Skeletal muscle cell (primary cell): ENCODE data around the gene S100PBP.
A peak's percentile ranks its signal among the peaks of the same experiment; 100 is the strongest.
"Not testable (repeated sequence)": the region's sequence is repeated elsewhere in the genome, so short reads cannot be mapped to it uniquely, and the experiment has no call there.

Experiments
- DNase-seq: peaks from one replicate; pipeline ENCODE4 v3.0.0-alpha.2; 2010; ENCODE audit warnings: low read depth
- H3K4me3 ChIP-seq: 2 replicates; pipeline ENCODE4 v1.5.1; 2011; ENCODE audit warnings: low read depth, mild to moderate bottlenecking, control low read depth, low read length, moderate library complexity

The S100PBP gene

DNA sequence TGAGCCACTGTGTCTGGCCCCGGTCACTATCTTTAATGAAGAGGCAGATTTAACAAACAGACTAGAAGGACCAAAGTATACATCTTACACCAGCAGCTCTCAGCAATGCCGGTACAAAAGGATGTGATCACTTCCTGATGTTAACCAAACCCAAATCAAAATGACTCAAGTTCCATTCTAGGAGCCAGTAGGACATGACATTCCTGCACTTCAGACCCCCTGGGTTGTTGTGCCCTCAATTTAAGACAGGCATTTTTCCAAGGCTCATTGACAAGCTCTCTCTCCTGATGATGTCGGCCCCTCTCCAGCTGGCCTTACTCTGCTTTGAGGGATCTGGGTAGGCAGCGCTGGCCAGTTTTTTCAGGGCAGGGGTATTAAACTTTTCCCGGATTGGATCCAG is 35.4 kb upstream of the S100PBP start:
- no peak overlapping the region for H3K4me3 ChIP-seq
- DNase-seq, result no peak

- H3K4me3 ChIP-seq, result no peak overlapping the region
- no peak for DNase-seq
Measured at GRCh38 chr1:32783851-32784250, 33.6 kb upstream of the S100PBP start.

DNA sequence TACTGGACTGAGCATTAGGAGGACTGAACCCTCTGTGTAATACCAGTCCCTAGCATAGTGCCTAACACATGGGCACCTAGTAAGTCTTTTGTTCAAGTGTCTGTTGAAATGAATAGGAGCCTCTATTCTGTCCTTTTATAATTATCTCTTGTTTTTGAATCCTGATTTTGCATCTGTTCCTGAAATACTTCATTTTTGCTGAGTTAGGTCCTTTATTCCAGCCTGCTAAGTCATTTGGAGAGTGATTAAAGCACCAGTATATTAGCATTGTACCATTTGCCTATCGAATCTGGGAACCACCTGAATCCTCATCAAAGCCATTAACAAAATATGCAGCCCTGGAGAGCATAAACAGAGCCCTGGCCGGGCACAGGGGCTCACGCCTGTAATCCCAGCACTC is 32.6 kb upstream of the S100PBP start:
- DNase-seq, result no peak
- H3K4me3 ChIP-seq, result no peak overlapping the region

DNA sequence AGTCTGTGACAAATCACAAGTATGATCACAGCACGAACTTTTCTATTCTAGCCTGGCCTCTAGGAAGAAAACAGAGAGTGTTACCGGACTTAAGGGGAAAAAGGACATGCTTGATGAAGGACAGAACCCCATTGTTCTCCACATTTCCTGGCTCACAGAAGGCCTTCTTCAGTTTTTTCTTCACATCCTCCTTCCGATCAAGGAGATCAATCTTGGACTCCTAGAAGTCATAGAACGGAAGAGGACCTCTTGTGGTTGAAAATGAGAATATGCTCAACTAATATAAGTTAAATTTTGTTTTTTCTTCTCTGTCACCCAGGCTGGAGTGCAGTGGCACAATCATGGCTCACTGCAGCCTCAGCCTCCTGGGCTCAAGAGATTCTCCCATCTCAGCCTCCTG is 30.6 kb upstream of the S100PBP start:
- H3K4me3 ChIP-seq, result no peak overlapping the region
- DNase-seq, result no peak

GRCh38 chr1:32789356-32789755 is 28.1 kb upstream of the S100PBP start:
- not testable (repeated sequence) for H3K4me3 ChIP-seq
- peak; percentile 58 for DNase-seq

DNA sequence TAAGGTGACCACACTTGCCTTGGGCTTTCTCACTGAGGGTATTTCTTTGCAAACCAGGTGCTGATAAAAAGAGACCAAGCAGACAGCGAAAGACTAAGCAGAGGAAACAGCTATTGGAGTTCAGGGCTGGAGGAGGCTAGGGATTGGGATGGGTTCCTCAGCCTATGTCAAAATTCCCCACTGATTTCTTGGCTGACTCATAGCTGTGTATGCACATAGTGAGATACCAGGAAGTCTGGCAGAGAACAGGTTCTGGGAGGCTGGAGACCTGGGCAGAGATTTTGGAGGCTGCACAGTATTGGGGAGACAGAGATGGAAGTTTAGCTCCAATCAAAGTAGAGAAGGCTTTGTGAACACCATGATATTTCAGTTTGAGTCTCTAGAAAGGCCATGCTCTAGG is 25.6 kb upstream of the S100PBP start:
- H3K4me3 ChIP-seq, result no peak overlapping the region
- no peak for DNase-seq

GRCh38 chr1:32795763-32796162 is 21.7 kb upstream of the S100PBP start:
- DNase-seq, H3K4me3 ChIP-seq: not testable (repeated sequence)

DNA sequence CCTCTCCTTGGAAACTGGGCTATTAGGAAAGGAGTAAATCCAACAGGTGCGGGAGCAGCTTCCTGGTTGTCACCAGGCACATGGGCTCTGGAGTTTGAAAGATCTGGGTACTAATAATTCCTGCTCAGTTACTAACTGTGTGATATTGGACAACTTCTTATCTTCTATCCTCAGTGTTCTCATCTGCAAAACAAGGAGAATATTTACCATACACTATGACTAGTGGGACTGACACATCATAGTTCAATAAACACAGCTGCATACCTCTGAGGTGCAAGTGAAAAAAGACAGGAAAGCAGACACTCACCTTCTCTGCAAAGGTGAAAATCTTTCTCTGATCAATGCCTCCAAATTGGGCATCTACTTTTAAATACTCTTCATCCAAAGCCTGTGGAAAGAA is 20.0 kb upstream of the S100PBP start:
- no peak for DNase-seq
- H3K4me3 ChIP-seq, result no peak overlapping the region

GRCh38 chr1:32798191-32798590 is 19.3 kb upstream of the S100PBP start:
- H3K4me3 ChIP-seq, result no peak overlapping the region

GRCh38 chr1:32798679-32799416 is 18.6 kb upstream of the S100PBP start:
- DNase-seq, result no peak
- no peak overlapping the region for H3K4me3 ChIP-seq

More at GRCh38 chr1:32798191-32798590, 19.3 kb upstream of the S100PBP start:
- DNase-seq, result no peak

DNA sequence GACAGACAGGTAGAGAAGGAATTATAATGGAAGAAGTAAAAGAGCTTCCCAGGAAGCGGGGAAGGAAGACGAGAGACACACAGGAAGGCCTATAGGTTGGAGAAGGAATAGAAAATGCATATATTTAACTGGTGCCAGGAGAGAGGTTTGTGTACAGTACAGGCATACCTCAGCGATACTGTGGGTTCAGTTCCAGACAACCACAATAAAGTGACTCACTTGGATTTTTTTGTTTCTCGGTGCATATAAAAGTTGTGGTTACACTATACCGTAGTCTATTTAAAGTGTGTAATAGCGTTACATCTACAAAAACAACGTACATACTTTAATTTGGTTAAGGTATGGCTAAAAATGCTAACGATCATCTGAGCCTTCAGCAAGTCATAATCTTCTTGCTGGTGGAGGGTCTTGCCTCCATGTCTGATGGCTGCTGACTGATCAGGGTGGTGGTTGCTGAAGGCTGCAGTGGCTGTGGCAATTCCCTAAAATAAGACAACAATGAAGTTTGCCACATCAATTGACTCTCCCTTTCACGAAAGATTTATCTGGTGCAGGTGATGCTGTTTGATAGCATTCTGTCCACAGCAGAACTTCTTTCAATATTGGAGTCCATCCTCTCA is 16.2 kb upstream of the S100PBP start:
- no peak overlapping the region for H3K4me3 ChIP-seq
- DNase-seq, result no peak

DNA sequence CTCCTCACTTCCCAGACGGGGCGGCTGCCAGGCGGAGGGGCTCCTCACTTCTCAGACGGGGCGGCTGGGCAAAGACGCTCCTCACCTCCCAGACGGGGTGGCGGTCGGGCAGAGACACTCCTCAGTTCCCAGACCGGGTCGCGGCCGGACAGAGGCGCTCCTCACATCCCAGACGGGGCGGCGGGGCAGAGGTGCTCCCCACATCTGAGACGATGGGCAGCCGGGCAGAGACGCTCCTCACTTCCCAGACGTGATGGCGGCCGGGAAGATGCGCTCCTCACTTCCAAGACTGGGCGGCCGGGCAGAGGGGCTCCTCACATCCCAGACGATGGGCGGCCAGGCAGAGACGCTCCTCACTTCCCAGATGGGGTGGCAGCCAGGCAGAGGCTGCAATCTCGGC is 13.0 kb upstream of the S100PBP start:
- not testable (repeated sequence) for H3K4me3 ChIP-seq, DNase-seq

DNA sequence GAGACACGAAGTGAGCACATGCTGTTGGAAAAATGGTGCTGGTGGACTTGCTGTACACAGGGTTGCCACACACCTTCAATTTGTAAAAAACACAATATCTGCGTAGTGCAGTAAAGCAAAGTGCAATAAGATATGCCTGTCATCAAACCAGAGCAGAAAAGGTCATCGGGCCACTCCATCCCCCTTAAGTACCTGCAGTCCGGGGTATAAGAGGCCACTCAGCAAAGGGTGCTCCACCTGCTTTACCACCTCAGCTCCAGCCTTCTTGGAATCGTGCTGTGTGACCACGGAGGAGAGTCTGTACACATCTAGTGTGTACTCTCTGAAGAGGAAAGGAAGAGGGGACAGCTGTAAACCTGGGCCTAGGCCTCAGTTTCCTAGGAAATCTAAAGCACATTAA is 11.2 kb upstream of the S100PBP start:
- H3K4me3 ChIP-seq, result no peak overlapping the region
- DNase-seq, result no peak

- no peak for DNase-seq
- no peak overlapping the region for H3K4me3 ChIP-seq
Measured at GRCh38 chr1:32806910-32807523, 10.4 kb upstream of the S100PBP start.

GRCh38 chr1:32808580-32808979 is 8.9 kb upstream of the S100PBP start:
- H3K4me3 ChIP-seq, result no peak overlapping the region
- no peak for DNase-seq

- no peak overlapping the region for H3K4me3 ChIP-seq
- DNase-seq, result no peak
Measured at GRCh38 chr1:32810358-32810757, 7.1 kb upstream of the S100PBP start.

DNA sequence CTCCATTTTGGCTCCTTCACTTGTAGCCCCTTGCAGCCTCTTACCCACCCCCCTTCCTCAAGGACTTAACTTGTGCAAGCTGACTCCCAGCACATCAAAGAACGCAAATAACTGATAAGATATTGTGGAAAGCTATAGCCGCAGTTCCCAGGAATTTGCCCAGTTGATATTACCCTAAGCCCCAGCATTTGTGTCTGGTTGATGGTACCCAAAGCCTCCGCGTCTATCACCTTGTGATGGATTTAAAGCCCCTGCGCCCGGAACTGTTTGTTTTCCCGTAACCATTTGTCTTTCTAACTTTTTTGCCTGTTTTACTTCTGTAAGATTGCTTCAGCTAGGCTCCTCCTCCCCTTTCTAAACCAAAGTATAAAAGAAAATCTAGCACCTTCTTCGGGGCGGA is 6.2 kb upstream of the S100PBP start:
- no peak for DNase-seq
- no peak overlapping the region for H3K4me3 ChIP-seq

DNA sequence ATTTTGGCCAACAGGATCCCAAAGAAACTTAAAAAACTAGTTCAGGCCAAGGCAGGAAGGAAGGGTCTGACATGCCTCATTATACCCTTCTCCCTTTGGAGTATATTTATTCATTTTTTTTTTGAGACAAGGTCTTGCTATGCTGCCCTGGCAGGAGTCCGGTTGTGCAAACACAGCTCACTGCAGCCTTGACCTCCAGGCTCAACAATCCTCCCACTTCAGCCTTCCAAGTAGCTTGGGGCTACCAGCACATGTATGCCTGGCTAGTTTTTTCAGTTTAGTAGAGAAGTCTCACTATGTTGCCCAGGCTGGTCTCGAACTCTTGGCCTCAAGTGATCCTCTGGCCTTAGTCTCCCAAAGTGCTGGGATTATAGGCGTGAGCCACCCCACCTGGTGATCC is 5.5 kb upstream of the S100PBP start:
- no peak for DNase-seq
- no peak overlapping the region for H3K4me3 ChIP-seq

GRCh38 chr1:32813941-32814739 is 3.3 kb upstream of the S100PBP start:
- no peak for DNase-seq
- no peak overlapping the region for H3K4me3 ChIP-seq

DNA sequence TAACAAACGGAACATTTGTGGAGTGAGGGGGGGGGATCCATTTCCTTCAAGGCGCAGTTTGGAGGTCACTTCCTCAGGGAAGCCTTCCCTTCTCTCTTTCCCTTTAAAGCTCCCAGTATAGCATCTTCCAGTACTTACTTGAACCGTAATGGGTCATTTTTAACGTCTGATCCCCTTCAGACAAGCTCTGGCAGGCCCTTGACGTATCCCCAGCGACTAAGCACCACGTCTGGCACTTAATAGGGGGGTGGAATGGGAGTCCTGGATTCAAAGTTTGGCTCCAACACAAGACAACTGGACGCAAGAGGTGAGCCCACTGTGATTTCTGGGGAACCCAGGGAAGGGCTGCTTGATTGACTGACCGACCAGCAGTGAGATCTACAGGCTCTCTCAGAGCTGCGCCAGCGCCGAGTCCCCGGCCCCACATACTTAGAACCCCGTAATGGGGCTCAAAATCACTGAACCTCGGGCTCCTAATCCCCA is 736 bp upstream of the S100PBP start:
- H3K4me3 ChIP-seq, result peak overlapping the region; percentile 99
- DNase-seq, result no peak
